Nephron (organoid): ENCODE results near the gene PPP1R10.

Source experiments
- H3K27ac Mint-ChIP-seq, 3 experiments: 2 replicates each; pipeline ENCODE4 v1.8.0; 2020; ENCODE audit warnings: mixed read lengths in 3 of 3, mild to moderate bottlenecking in 2 of 3, moderate library complexity in 1 of 3
- H3K27me3 Mint-ChIP-seq: 2 replicates; pipeline ENCODE4 v1.8.0; 2021; ENCODE audit warnings: low read depth, mild to moderate bottlenecking, moderate library complexity, mixed read lengths
- H3K36me3 Mint-ChIP-seq: 2 replicates; pipeline ENCODE4 v1.8.0; 2020; ENCODE audit warnings: low read depth, mixed read lengths
- H3K4me1 Mint-ChIP-seq: 2 replicates; pipeline ENCODE4 v1.8.0; 2020; ENCODE audit warnings: mixed read lengths
- H3K4me3 Mint-ChIP-seq, 3 experiments: 2 replicates each; pipeline ENCODE4 v1.8.0; 2020; ENCODE audit warnings: mild to moderate bottlenecking in 3 of 3, mixed read lengths in 3 of 3, moderate library complexity in 2 of 3
- H3K9me3 Mint-ChIP-seq: 2 replicates; pipeline ENCODE4 v1.8.0; 2020; ENCODE audit warnings: mixed read lengths
- CTCF ChIP-seq, 3 experiments: fragments of 200-600 bp; sonication (generic); IDR thresholded peaks; one replicate each; pipeline ENCODE4 v1.5.0; 2021; ENCODE audit warnings: antibody characterized with exemption in 3 of 3; ENCODE audit not compliant: unreplicated experiment in 3 of 3

The PPP1R10 gene

GRCh38 chr6:30603961-30604360, 13.1 kb downstream of the PPP1R10 start:
- no peaks in the 10 kb centered on the region for H3K27me3 Mint-ChIP-seq
- H3K27ac Mint-ChIP-seq: peak overlapping the region in 1 of 3 experiments; percentile 44
- H3K4me1 Mint-ChIP-seq: peaks cover 5% of the 10 kb centered on the region
- H3K36me3 Mint-ChIP-seq: peaks cover 79% of the 10 kb centered on the region
- H3K9me3 Mint-ChIP-seq: no peaks in the 10 kb centered on the region
- TF ChIP-seq CTCF (IDR thresholded peaks at IDR 0.05; ENCODE audit: unreplicated experiment in 3 of 3): no peak
- H3K4me3 Mint-ChIP-seq: no peak overlapping the region

GRCh38 chr6:30601815-30602641, 15.0 kb downstream of the PPP1R10 start:
- Mint-ChIP-seq H3K4me1 (no peaks in the 10 kb centered on the region), H3K27me3 (no peaks in the 10 kb centered on the region), H3K9me3 (no peaks in the 10 kb centered on the region), H3K4me3 (no peak overlapping the region), H3K36me3 (peaks cover 69% of the 10 kb centered on the region), H3K27ac (no peak overlapping the region)
- no peak for TF ChIP-seq CTCF (IDR thresholded peaks at IDR 0.05; ENCODE audit: unreplicated experiment in 3 of 3)

GRCh38 chr6:30601436-30601814, 15.6 kb downstream of the PPP1R10 start:
- TF ChIP-seq CTCF (IDR thresholded peaks at IDR 0.05; ENCODE audit: unreplicated experiment in 3 of 3): no peak
- Mint-ChIP-seq H3K4me3 (no peak overlapping the region), H3K27me3 (no peaks in the 10 kb centered on the region), H3K9me3 (no peaks in the 10 kb centered on the region), H3K4me1 (no peaks in the 10 kb centered on the region), H3K36me3 (peaks cover 66% of the 10 kb centered on the region), H3K27ac (peak overlapping the region in 1 of 3 experiments; percentile 37)

- Mint-ChIP-seq H3K9me3 (no peaks in the 10 kb centered on the region), H3K27me3 (no peaks in the 10 kb centered on the region), H3K36me3 (peaks cover 59% of the 10 kb centered on the region), H3K4me1 (no peaks in the 10 kb centered on the region), H3K27ac (peak overlapping the region in 2 of 3 experiments; percentile 37 to 43), H3K4me3 (no peak overlapping the region)
- TF ChIP-seq CTCF (IDR thresholded peaks at IDR 0.05; ENCODE audit: unreplicated experiment in 3 of 3): no peak
These were observed 16.5 kb downstream of the PPP1R10 start for GRCh38 chr6:30600451-30600961.

GRCh38 chr6:30599625-30600324, 17.3 kb downstream of the PPP1R10 start:
- Mint-ChIP-seq H3K4me1 (no peaks in the 10 kb centered on the region), H3K4me3 (no peak overlapping the region), H3K27me3 (no peaks in the 10 kb centered on the region), H3K36me3 (peaks cover 54% of the 10 kb centered on the region), H3K9me3 (no peaks in the 10 kb centered on the region), H3K27ac (no peak overlapping the region)
- no peak for TF ChIP-seq CTCF (IDR thresholded peaks at IDR 0.05; ENCODE audit: unreplicated experiment in 3 of 3)
